HL-60/S4 treated with retinoic acid at 250 ng/mL for 4 days and 3 days (cell line): ENCODE measurements around the gene SNX10.

Source experiments
- in situ Hi-C: fragments of 300-500 bp; cut with MboI; formaldehyde crosslinking; loops from 2 replicates; pipeline ENCODE4 v1.7.0; 2022; ENCODE audit warnings: low sequenced_read_pairs

Gene SNX10

GRCh38 chr7:26397796-26398426, 106.2 kb downstream of the SNX10 start:
- in situ Hi-C loops = no loop called here

GRCh38 chr7:26398427-26398755, 106.7 kb downstream of the SNX10 start:
- in situ Hi-C loops = no loop called here

- in situ Hi-C loops = no loop called here
Measured at GRCh38 chr7:26398756-26399509, 107.3 kb downstream of the SNX10 start.

GRCh38 chr7:26399736-26400135, 108.1 kb downstream of the SNX10 start:
- in situ Hi-C loops = no loop called here

- in situ Hi-C loops = no loop called here
Measured at GRCh38 chr7:26403640-26404039, 112.0 kb downstream of the SNX10 start.

GRCh38 chr7:26404189-26404996, 112.7 kb downstream of the SNX10 start:
- in situ Hi-C loops = no loop called here

GRCh38 chr7:26406433-26406832, 114.8 kb downstream of the SNX10 start:
- in situ Hi-C loops = no loop called here

GRCh38 chr7:26409661-26410547, 118.2 kb downstream of the SNX10 start:
- in situ Hi-C loops = no loop called here

GRCh38 chr7:26413007-26413691, 121.5 kb downstream of the SNX10 start:
- in situ Hi-C loops = no loop called here

- in situ Hi-C loops = no loop called here
Measured at GRCh38 chr7:26416004-26416403, 124.3 kb downstream of the SNX10 start.

- in situ Hi-C loops = no loop called here
Measured at GRCh38 chr7:26417911-26418413, 126.3 kb downstream of the SNX10 start.

GRCh38 chr7:26419198-26419597, 127.5 kb downstream of the SNX10 start:
- in situ Hi-C loops = no loop called here

- in situ Hi-C loops = no loop called here
Measured at GRCh38 chr7:26420422-26421019, 128.9 kb downstream of the SNX10 start.

GRCh38 chr7:26422761-26423160, 131.1 kb downstream of the SNX10 start:
- in situ Hi-C loops = no loop called here

GRCh38 chr7:26423436-26423835, 131.8 kb downstream of the SNX10 start:
- in situ Hi-C loops = no loop called here
